Fibroblast of lung (primary cell): ENCODE data around the gene SFT2D2.

Experiments
- EZH2 ChIP-seq: IDR thresholded peaks from 2 replicates; pipeline ENCODE4 v1.5.1; 2012; ENCODE audit warnings: low read length, control low read depth, mild to moderate bottlenecking; ENCODE audit errors: missing control alignments
- TF ChIP-seq, protein P1 (sequence below), 2 donors: IDR thresholded peaks in 1 of 2; conservative IDR thresholded peaks in 1 of 2; 1 replicate in 1 of 2; 2 replicates in 1 of 2; pipeline ENCODE4 v1.5.1; 2011 to 2012; ENCODE audit warnings: low read length in 2 of 2, control low read depth in 1 of 2, inconsistent platforms in 1 of 2, low read depth in 1 of 2, mild to moderate bottlenecking in 1 of 2

DNA sequence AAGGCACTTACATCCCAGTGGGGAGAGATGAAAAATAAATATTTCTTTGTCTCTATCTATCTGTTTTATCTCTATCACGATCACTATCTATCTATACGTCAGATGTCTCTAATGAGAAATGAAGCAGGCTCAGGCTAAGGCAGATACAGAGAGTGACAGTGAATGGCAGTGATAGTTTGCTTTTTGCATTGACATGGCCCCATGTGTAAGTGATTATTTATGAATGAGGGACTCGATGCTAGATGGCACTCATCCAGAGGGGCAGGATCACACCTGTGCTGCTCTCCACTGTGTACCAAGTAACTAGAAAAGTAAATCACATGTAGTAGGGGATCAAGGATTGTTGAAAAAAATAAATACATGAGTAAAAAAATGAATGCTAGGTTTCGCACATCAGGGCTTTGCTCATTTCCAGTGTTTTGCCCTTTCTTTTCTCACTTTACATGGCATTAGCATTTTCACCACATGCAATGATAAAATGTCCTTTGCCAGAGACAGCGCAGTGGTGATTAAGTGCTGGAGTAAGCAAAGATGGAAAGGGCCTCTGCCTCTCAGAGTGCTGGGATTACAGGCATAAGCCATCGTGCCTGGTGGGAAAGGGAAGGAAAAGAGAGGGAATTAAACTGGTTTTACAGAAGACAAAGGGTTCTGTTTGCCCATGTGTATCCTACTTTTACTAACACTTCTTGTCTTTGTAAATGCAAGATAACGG, 71.4 kb downstream of the SFT2D2 start:
- TF ChIP-seq, protein P1, sequence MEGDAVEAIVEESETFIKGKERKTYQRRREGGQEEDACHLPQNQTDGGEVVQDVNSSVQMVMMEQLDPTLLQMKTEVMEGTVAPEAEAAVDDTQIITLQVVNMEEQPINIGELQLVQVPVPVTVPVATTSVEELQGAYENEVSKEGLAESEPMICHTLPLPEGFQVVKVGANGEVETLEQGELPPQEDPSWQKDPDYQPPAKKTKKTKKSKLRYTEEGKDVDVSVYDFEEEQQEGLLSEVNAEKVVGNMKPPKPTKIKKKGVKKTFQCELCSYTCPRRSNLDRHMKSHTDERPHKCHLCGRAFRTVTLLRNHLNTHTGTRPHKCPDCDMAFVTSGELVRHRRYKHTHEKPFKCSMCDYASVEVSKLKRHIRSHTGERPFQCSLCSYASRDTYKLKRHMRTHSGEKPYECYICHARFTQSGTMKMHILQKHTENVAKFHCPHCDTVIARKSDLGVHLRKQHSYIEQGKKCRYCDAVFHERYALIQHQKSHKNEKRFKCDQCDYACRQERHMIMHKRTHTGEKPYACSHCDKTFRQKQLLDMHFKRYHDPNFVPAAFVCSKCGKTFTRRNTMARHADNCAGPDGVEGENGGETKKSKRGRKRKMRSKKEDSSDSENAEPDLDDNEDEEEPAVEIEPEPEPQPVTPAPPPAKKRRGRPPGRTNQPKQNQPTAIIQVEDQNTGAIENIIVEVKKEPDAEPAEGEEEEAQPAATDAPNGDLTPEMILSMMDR (conservative IDR thresholded peaks at IDR 0.05 in 1 of 2, IDR thresholded peaks at IDR 0.05 in 1 of 2; ENCODE audit: low read depth in 1 of 2, low read length in 2 of 2), result no peak
- TF ChIP-seq EZH2, result no peak
